GM23338 (cell line): Measurements from ENCODE around the gene PACSIN3.

ENCODE experiments used
- CREB1 ChIP-seq: fragments of 250-450 bp; sonication (Bioruptor Pico); IDR thresholded peaks from 2 replicates; pipeline ENCODE4 v1.5.0; 2020; ENCODE audit warnings: low read depth, mild to moderate bottlenecking, moderate library complexity
- CTCF ChIP-seq, 2 experiments: fragments of 200-600 bp in 1 of 2; sonication (generic) in 1 of 2; conservative IDR thresholded peaks; 2 replicates each; pipeline versions ENCODE4 v1.5.1 to v1.6.1; 2016 to 2017; ENCODE audit warnings: antibody characterized with exemption in 2 of 2, low read depth in 2 of 2, mild to moderate bottlenecking in 2 of 2, moderate library complexity in 1 of 2
- EZH2 ChIP-seq: fragments of 200-600 bp; sonication (generic); IDR thresholded peaks from one replicate; pipeline ENCODE4 v1.8.0; 2017; ENCODE audit warnings: antibody characterized with exemption, mild to moderate bottlenecking, low read depth; ENCODE audit not compliant: unreplicated experiment
- EZH2phosphoT487 ChIP-seq: fragments of 200-600 bp; sonication (generic); IDR thresholded peaks from one replicate; pipeline ENCODE4 v1.8.1; 2018; ENCODE audit warnings: antibody characterized with exemption; ENCODE audit not compliant: unreplicated experiment
- JUNB ChIP-seq: IDR thresholded peaks from one replicate; pipeline ENCODE4 v1.6.1; 2016; ENCODE audit warnings: antibody characterized with exemption; ENCODE audit not compliant: unreplicated experiment
- NANOG ChIP-seq: IDR thresholded peaks from 2 replicates; pipeline ENCODE4 v1.6.1; 2016; ENCODE audit warnings: antibody characterized with exemption, borderline replicate concordance
- POLR2AphosphoS5 ChIP-seq: IDR thresholded peaks from 2 replicates; pipeline ENCODE4 v1.6.1; 2016; ENCODE audit warnings: antibody characterized with exemption, low read depth
- REST ChIP-seq: IDR thresholded peaks from one replicate; pipeline ENCODE4 v1.6.1; 2018; ENCODE audit warnings: antibody characterized with exemption; ENCODE audit not compliant: unreplicated experiment
- STAT1 ChIP-seq: IDR thresholded peaks from one replicate; pipeline ENCODE4 v1.6.1; 2016; ENCODE audit warnings: antibody characterized with exemption; ENCODE audit not compliant: unreplicated experiment
- ZNF331 ChIP-seq: fragments of 250-450 bp; sonication (Bioruptor Pico); IDR thresholded peaks from 2 replicates; pipeline ENCODE4 v1.5.0; 2020; ENCODE audit warnings: low read depth, mild to moderate bottlenecking, moderate library complexity
- ZNF462 ChIP-seq: fragments of 250-450 bp; sonication (Bioruptor Pico); IDR thresholded peaks from 2 replicates; pipeline ENCODE4 v1.5.0; 2020; ENCODE audit warnings: mild to moderate bottlenecking, moderate library complexity

- TF ChIP-seq REST (no peak), CTCF (conservative IDR thresholded peaks at IDR 0.05; ENCODE audit: low read depth in 2 of 2) (no peak), ZNF462 (CRISPR knock-in tag) (no peak), EZH2 (no peak), POLR2AphosphoS5 (no peak), CREB1 (CRISPR knock-in tag) (no peak), JUNB (no peak), NANOG (no peak), EZH2phosphoT487 (no peak), ZNF331 (no peak), STAT1 (no peak)
These were observed 14.4 kb downstream of the PACSIN3 start for GRCh38 chr11:47171856-47172255.
